ENCODE measurements around the gene LILRB5.
"Not testable (repeated sequence)": the region's sequence is repeated elsewhere in the genome, so short reads cannot be mapped to it uniquely, and the experiment has no call there.

DNA sequence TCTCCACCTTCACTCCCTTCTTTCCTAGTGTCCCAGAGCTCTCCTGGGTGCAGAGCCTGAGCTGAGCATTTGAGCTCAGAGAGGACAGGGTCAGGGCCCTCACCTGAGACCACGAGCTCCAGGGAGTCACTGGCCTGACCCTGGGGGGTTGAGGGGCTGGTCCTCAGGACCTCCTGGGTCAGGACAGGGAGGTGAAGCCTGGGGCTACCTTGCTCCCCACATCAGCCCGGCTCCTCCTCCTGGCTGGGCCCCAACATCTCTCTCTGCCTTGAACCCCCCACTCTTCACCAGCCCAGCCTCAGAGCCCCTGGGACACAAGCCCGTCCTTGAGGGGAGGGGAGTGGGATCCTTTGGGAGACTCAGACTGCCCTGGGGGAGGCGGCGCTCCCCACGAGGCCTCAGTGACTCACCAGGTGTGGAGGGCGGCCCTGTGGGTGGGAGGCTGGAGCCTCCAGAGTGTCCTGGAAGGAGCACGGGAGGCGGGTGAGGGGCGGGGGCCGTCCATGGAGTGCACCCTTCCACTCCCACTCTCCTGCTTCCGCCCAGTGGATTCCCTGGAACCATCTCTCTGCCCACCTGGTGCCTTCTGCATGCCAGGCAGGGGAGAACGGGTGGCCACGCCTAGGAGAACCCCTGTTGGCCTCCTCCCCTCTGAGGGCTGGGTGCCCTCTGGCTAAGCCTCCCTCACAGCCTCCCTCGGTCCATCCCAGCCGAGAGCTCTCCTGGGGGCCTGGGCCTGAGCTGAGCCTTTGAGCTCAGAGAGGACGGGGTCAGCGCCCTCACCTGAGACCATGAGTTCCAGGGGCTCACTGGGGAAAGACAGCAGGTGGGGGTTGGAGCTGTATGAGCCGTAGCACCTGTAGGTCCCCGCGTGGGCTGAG is 17.3 kb downstream of the LILRB5 start:
- TF ChIP-seq SP1 (IDR thresholded peaks at IDR 0.05; ENCODE audit: low read depth); JUND (IDR thresholded peaks at IDR 0.05): not testable (repeated sequence)
- TF ChIP-seq, protein P1, sequence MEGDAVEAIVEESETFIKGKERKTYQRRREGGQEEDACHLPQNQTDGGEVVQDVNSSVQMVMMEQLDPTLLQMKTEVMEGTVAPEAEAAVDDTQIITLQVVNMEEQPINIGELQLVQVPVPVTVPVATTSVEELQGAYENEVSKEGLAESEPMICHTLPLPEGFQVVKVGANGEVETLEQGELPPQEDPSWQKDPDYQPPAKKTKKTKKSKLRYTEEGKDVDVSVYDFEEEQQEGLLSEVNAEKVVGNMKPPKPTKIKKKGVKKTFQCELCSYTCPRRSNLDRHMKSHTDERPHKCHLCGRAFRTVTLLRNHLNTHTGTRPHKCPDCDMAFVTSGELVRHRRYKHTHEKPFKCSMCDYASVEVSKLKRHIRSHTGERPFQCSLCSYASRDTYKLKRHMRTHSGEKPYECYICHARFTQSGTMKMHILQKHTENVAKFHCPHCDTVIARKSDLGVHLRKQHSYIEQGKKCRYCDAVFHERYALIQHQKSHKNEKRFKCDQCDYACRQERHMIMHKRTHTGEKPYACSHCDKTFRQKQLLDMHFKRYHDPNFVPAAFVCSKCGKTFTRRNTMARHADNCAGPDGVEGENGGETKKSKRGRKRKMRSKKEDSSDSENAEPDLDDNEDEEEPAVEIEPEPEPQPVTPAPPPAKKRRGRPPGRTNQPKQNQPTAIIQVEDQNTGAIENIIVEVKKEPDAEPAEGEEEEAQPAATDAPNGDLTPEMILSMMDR (IDR thresholded peaks at IDR 0.05 in 2 of 3, conservative IDR thresholded peaks at IDR 0.05 in 1 of 3; ENCODE audit: borderline replicate concordance in 1 of 3, insufficient read depth in 1 of 3, low read depth in 2 of 3, low read length in 2 of 3) = not testable (repeated sequence)

Measured in HCT116 (cell line).